Measurements from ENCODE around the gene SEZ6.

SEZ6 gene

DNA sequence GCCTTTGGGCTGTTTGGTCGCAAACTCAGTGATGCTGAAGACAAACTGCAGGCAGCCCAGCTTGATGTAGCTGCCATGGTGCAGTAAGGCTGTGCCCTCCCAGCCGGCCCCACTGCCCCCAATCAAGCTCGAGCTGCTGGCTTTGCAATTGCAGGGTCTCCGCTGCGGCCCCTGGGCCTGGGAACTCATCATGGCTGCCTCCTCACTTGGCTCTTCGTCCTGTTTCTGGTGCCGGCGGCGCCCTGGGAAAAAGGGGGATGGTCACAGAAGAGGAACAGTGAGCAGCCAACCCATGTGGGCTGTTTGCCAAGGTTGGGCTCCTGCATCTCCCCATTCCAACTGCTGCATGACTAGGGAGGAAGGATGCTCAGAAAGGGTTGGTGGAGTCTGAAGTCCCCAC lies 99.6 kb downstream of the SEZ6 start:
- 0 out of 2 replicates have a peak, but pooled peaks cover 11% of the 10 kb centered on the region for H3K36me3 ChIP-seq (replicated peaks; ENCODE audit: insufficient read depth, low read length)

More for the DNA sequence above, 99.6 kb downstream of the SEZ6 start:
- no peak overlapping the region for H3K9ac ChIP-seq (ENCODE audit: low read length)
- H3K4me1 ChIP-seq (ENCODE audit: low read length) = peaks cover 13% of the 10 kb centered on the region
- no peak overlapping the region for H3K4me2 ChIP-seq (ENCODE audit: low read depth, low read length)
- no peak overlapping the region for H3K27ac ChIP-seq (ENCODE audit: low read length)
- no peaks in the 10 kb centered on the region for H3K9me3 ChIP-seq (replicated peaks; ENCODE audit: insufficient read depth, low read length)
- no peak overlapping the region for H3K4me3 ChIP-seq (ENCODE audit: low read length)
- no peaks in the 10 kb centered on the region for H4K20me1 ChIP-seq (ENCODE audit: insufficient read depth, low read length)
- H3K9me2 ChIP-seq (replicated peaks; ENCODE audit: insufficient read depth, low read length) = no peaks in the 10 kb centered on the region
- H3K27me3 ChIP-seq (replicated peaks; ENCODE audit: insufficient read depth, low read length) = no peaks in the 10 kb centered on the region
- H3F3A ChIP-seq (ENCODE audit: insufficient read depth, low read length) = peaks cover 19% of the 10 kb centered on the region
- peaks cover 18% of the 10 kb centered on the region for H3K79me2 ChIP-seq (ENCODE audit: low read length)
- DNase-seq = no peak
- H2AFZ ChIP-seq (ENCODE audit: low read length) = no peak overlapping the region
- TF ChIP-seq, protein P1, sequence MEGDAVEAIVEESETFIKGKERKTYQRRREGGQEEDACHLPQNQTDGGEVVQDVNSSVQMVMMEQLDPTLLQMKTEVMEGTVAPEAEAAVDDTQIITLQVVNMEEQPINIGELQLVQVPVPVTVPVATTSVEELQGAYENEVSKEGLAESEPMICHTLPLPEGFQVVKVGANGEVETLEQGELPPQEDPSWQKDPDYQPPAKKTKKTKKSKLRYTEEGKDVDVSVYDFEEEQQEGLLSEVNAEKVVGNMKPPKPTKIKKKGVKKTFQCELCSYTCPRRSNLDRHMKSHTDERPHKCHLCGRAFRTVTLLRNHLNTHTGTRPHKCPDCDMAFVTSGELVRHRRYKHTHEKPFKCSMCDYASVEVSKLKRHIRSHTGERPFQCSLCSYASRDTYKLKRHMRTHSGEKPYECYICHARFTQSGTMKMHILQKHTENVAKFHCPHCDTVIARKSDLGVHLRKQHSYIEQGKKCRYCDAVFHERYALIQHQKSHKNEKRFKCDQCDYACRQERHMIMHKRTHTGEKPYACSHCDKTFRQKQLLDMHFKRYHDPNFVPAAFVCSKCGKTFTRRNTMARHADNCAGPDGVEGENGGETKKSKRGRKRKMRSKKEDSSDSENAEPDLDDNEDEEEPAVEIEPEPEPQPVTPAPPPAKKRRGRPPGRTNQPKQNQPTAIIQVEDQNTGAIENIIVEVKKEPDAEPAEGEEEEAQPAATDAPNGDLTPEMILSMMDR (IDR thresholded peaks at IDR 0.05; ENCODE audit: low read length) = no peak
- TF ChIP-seq EZH2 (optimal IDR thresholded peaks at IDR 0.05; ENCODE audit: low read depth, low read length) = no peak
- TF ChIP-seq EZH2phosphoT487 (IDR thresholded peaks at IDR 0.05; ENCODE audit: low read length) = no peak

Measured in MM.1S (cell line).